ENCODE data around the gene SC5D.
A peak's percentile ranks its signal among the peaks of the same experiment; 100 is the strongest.

- TF ChIP-seq, protein P1, sequence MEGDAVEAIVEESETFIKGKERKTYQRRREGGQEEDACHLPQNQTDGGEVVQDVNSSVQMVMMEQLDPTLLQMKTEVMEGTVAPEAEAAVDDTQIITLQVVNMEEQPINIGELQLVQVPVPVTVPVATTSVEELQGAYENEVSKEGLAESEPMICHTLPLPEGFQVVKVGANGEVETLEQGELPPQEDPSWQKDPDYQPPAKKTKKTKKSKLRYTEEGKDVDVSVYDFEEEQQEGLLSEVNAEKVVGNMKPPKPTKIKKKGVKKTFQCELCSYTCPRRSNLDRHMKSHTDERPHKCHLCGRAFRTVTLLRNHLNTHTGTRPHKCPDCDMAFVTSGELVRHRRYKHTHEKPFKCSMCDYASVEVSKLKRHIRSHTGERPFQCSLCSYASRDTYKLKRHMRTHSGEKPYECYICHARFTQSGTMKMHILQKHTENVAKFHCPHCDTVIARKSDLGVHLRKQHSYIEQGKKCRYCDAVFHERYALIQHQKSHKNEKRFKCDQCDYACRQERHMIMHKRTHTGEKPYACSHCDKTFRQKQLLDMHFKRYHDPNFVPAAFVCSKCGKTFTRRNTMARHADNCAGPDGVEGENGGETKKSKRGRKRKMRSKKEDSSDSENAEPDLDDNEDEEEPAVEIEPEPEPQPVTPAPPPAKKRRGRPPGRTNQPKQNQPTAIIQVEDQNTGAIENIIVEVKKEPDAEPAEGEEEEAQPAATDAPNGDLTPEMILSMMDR (IDR thresholded peaks at IDR 0.05; ENCODE audit: insufficient read depth, low read length): peak; percentile 61
- no peak for TF ChIP-seq POLR2AphosphoS5 (IDR thresholded peaks at IDR 0.05; ENCODE audit: low read depth)
Measured at GRCh38 chr11:121249039-121249663, 43.4 kb upstream of the SC5D start.

Data from HL-60 (cell line).